GM19452 (cell line): ENCODE results near the gene CERS3.

Experiments
- ATAC-seq: cut with Tn5 transposase; IDR thresholded peaks from one replicate; pipeline ENCODE4 v1.9.1; 2021; ENCODE audit not compliant: unreplicated experiment

The CERS3 gene

GRCh38 chr15:100531204-100531603 is 2.5 kb upstream of the CERS3 start:
- no peak for ATAC-seq

GRCh38 chr15:100529556-100529955 is 806 bp upstream of the CERS3 start:
- no peak for ATAC-seq

- ATAC-seq: no peak
Observed at GRCh38 chr15:100526027-100526481, 2.7 kb downstream of the CERS3 start.

- ATAC-seq: no peak
Observed at GRCh38 chr15:100525436-100525835, 3.3 kb downstream of the CERS3 start.

DNA sequence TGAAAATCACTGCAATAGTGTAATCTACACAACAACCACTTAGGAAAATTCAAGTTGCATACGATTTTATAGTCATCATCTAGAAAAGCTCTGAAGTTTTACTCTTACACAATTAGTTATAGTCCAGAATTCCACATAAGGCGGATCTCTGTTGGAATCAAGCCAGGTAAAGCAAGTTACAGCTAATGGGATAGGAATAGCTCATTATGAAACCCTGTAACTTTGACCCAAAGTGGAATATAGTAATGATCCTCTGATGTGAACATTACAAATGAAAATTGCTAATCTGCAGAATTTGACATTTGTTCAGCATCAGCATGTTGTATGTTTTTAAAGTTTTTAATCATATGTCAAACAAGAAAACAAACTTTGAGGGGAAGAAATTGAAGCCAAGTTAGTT is 4.4 kb downstream of the CERS3 start:
- ATAC-seq: no peak

DNA sequence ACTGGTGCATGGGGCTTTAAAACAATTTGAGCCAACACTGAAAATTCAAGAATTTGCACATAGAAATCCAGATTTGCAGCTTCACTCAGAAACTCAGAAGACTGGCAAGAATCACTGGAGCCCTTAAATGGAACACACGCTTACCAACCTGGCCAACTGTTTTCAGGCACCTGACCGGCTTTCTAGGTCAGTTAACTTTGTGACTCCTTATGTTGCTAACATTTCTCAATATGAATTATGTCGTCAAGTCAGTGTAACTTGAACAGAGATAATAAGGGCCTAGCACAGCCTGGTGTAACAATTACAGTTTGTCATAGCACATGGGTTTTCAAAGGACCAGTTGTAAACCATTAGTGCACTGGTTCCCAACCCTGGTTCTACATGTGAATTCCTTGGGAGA is 6.8 kb downstream of the CERS3 start:
- ATAC-seq: no peak

- no peak for ATAC-seq
Observed at GRCh38 chr15:100520132-100520921, 8.4 kb downstream of the CERS3 start.

DNA sequence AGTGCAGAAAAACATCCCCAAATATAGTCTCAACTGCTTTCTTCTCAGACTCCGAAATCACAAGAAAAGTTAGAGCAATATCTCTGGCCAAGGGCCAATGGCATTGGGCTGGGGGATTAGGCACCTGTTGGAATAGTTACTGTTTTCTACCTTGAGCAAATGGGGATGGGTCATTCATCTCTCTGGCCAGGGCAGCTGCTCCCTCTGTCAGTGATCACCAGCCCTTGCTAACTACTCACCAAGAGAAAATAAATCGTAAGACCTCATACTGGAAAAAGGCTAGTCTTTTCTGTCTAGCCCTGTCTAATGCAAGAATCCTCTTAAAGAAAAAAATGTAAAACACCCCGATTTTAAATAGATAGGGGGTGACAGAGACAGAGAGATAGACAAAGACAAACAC is 10.9 kb downstream of the CERS3 start:
- ATAC-seq: no peak

DNA sequence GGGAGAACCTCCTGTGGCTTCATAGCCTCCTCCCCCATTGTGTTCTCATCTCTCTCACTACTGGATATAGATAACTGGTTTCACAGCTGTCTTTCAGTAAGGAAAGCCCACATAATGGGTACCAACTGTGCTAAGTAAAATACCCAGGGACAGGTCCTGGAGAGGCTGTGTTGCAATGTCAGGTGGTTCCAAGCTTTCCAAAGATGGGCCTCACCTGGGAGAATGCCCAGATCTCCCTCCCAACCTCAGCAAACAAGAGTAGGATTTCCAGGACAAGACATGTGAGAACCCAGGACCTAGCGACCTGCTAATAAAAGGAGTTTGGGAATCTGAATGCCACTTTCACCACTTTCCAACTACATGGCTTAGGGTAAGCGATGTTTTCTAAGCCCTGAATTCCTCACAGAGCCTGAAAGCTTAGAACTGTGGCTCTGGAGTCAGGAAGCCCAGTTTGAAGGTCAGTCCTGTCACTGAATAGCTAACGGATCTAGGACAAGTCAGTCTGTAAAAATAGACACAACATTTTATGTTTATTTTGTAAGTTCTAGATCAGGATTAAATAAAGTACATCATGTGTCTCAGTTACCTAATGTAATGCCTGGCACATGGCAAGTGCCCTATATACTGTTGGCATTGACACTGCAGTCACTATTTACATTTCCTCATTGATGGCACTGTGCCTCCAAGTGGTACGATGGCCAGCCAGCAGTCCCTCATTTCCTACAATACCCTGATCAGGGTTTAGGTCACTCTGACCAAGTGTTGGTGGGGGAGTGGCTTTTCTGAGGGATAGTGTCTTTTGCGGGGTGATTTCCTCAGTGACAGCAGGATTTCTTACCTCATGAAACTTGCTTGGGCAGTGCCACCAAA is 11.9 kb downstream of the CERS3 start:
- ATAC-seq: no peak

DNA sequence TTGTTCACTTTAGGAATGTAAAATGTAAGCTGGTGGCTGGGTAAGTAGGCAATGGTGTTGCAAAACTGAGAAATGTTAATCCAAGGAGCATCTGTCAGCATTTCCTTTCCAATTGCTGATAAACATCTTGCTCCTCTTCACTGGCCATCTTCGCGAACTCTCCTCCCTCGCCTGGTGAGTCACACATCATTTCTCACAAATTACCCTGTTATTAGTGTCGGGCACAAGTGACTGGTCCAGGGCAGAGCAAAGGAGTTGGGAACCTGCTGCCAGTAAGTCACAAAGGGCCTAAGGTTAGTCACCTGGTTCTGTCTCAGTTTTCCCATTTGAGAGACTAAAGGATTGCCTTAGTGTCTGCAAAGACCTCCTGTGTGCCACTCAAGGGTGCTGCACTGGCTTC is 13.0 kb downstream of the CERS3 start:
- no peak for ATAC-seq

DNA sequence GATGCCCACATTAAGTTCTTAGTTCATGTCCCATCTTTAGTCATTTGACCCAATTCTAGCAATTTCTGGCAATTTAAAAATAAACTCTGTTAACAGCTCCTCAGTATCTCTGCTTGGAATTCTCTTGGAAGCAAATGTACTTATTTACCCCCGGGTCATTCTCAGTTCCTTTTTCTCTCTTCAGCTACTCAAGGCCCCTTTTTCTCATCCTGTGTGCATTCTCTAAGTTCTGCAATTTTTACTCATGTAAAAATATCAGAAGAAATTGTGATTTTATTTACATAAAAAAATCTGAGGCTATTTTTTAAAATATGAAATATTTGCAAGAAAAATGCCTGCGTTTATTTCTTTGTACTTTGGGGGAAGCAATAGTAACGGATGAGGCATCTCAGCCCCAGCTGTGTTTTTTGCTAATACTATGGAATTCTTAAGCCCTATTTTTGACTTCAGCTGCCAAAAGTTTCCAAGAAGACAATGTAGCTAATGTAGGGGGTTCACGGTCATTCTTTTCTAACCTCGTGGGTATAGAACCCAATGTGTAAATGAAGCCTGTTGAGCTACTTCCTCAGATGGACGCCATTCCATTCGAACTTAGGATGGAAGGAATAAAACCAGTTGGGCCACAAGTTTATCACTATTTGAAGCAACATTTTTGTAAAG is 20.0 kb downstream of the CERS3 start:
- no peak for ATAC-seq

DNA sequence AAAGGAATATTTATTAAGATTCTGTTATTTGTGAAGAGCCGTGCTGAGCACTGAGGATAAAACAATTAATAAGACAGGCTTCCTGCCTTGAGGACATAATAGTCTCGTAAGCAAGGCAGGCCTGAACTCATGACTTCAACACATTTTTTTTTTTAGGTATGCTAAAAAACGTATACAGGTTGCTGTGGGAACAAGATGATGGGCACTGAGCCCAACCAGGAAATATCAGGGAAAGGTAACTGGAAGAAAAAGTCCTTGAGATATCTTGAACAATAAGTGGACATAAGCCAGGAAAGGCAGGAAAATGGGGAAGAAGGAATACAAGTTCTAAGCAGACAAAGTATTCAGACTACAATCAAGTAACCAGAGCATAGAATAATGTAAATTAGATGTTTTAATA is 26.1 kb downstream of the CERS3 start:
- ATAC-seq: no peak

- no peak for ATAC-seq
Observed at GRCh38 chr15:100501117-100501516, 27.6 kb downstream of the CERS3 start.

DNA sequence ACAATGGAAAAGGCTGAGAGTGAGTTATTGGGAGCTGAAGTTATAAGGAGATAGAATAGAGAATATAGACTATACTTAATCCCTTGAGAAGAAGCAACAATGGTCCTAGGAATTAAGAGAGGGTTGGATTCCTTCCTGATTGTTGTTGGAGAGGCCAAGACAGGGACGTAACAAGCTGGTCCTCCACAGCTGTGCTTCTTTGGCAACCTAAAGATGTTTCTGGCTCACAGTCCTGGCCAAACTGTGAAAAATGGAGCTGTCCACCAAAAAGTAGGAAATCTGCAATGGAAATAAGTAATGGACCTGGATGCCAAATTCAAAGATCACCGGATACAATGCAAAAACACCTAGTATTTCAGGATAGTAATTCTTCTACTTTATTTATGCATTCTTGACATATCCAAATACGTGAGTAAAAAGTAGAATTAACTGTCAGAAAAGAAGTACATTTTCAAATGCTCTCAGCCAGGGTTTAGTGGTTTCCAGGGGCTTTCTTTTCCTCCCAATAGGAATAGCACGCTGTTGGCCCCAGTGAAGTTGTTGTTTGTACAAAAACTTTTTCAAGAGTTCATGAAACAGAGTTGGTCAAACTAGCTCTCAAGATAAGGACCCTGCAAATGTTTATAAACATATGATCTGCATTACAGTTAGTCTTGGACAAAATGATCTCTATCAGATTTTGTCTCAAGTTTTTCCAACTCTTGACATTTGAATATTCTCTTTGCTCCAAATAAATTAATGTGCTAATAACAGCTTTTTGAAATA is 28.3 kb downstream of the CERS3 start:
- ATAC-seq: no peak

DNA sequence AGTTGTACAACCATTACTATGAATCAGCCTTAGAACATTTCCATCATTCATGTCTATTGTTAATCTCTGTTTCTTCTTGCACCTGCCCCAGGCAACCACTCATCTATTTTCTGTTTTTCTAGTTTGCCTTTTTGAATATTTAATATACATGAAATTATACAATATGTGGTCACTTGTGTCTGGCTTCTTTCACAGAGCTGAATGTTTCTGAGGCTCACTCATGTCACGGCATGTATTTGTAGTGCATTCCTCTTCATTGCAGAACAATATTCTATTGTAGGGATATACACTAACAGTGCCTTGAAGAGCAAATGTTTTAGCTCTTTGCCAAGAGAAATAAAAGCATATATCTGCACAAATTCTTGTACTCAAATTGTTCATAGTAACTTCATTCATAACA is 32.9 kb downstream of the CERS3 start:
- no peak for ATAC-seq

- no peak for ATAC-seq
Observed at GRCh38 chr15:100493213-100493612, 35.5 kb downstream of the CERS3 start.

DNA sequence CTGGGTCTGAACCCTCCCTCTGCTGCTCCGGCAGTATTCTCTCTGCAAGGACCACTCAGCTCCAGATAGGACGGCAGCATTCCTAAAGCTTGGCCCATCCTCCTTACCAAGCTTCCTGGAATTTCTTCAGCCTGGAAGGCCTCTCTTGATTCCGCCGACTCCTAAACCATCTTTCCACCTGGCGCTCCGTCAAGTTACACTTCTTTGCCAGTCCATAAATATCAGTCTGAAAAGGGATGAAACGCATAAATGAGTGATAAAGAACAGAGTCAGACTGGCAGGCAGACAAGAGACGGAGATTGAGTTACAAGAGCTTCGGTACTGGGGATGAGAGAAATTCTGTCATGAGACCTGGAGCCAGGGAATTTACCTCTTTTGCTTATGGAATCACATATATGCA is 44.3 kb downstream of the CERS3 start:
- ATAC-seq: no peak

DNA sequence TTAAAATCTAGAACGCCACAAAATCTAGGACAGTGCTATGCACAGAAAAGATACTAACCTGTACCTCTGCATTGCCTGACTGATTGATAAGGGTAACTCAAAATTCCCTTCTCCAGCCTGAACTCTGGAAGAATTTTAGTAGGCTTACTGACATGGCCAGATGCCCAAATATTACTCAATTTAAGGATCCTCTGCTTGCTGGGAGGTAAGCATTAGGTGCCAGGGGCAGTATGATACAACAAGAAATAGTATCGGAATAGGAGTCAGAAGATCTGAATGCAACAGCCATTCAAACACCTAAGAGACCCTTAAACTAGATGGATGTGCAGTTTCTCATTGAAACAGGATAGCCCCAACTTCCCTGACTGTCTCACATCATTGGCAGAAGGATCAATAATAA is 45.4 kb downstream of the CERS3 start:
- no peak for ATAC-seq

GRCh38 chr15:100476805-100477204 is 51.9 kb downstream of the CERS3 start:
- no peak for ATAC-seq

DNA sequence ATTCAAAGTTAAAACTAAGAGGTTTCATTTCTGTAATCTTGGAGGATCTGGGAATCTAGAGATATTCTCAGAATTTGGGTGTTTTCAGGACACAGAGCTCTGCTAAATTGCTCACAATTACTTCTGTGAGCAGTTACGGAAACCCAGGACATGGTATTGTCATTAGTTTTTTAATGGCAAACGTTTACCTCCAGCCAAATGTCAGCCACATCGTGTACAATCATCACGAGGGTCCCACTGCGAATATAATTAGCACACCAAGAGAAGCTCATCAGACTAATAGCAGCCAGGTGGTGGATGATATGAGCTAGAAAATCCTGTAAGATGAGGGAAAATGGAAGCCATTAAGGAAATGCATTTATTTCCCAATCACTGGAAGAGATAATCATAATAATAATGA is 56.0 kb downstream of the CERS3 start:
- ATAC-seq: no peak

DNA sequence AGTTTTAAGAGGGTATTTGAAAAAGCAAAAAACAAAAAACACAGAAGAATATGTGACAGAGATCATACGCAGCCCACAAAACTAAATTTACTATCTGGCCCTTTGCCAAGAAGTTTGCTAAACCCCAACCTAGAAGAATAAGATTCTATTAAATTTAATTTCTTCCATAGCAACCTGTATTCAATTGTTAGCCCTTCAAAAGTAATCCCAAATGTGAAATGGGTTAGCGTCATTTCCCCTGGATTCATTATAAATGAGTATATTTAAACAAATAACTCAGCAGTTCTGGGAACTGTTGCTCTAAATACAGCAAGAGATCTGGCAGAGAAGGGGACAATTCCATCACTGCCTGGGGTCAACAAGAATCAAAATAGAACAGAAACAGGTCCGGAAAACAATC is 56.8 kb downstream of the CERS3 start:
- ATAC-seq: no peak
